Upper lobe of left lung (tissue), 6 donors: Measurements from ENCODE around the gene TBC1D24. TPM values are rescaled to one million over a fixed set of nuclear protein-coding genes. Genes with fewer than 3 reads are reported as not detected.

Source experiments
- ATAC-seq, 2 donors: fragments of 200-7000 bp; cut with Tn5 transposase; one replicate each; pipeline ENCODE4 v1.9.1; 2022; ENCODE audit warnings: mild to moderate bottlenecking in 2 of 2, moderate library complexity in 2 of 2; ENCODE audit not compliant: low FRiP score in 2 of 2
- DNase-seq, 2 donors: peaks; one replicate each; pipeline ENCODE4 v3.0.0-alpha.2; 2019 to 2020
- H3K27ac ChIP-seq, 4 donors: fragments of 200-600 bp; sonication (generic); one replicate each; pipeline ENCODE4 v1.5.1; 2016 to 2019
- H3K27me3 ChIP-seq, 4 donors: fragments of 200-600 bp; sonication (generic); one replicate each; pipeline ENCODE4 v1.5.1; 2017 to 2019
- H3K36me3 ChIP-seq, 4 donors: fragments of 200-600 bp; sonication (generic); one replicate each; pipeline ENCODE4 v1.5.1; 2016 to 2019
- H3K4me1 ChIP-seq, 4 donors: fragments of 200-600 bp; sonication (generic); one replicate each; pipeline ENCODE4 v1.5.1; 2018 to 2019
- H3K4me3 ChIP-seq, 4 donors: fragments of 200-600 bp; sonication (generic); one replicate each; pipeline ENCODE4 v1.5.1; 2017 to 2019; ENCODE audit warnings: mild to moderate bottlenecking in 2 of 4, moderate library complexity in 1 of 4
- H3K9me3 ChIP-seq, 4 donors: fragments of 200-600 bp; sonication (generic); one replicate each; pipeline ENCODE4 v1.5.1; 2018 to 2019
- CTCF ChIP-seq, 6 experiments: fragments of 450-650 bp in 4 of 6; fragments of 200-600 bp in 2 of 6; sonication (generic) in 2 of 6; IDR thresholded peaks; one replicate each; pipeline ENCODE4 v1.5.1; 2016 to 2019; ENCODE audit warnings: antibody characterized with exemption in 6 of 6
- EP300 ChIP-seq, 4 donors: sonication (generic); formaldehyde crosslinking; IDR thresholded peaks; one replicate each; pipeline ENCODE4 v1.5.1; 2017; ENCODE audit warnings: antibody characterized with exemption in 4 of 4, control low read depth in 2 of 4
- POLR2A ChIP-seq, 4 donors: fragments of 450-650 bp; IDR thresholded peaks; one replicate each; pipeline ENCODE4 v1.5.1; 2016 to 2017; ENCODE audit warnings: antibody characterized with exemption in 4 of 4, mild to moderate bottlenecking in 2 of 4
- POLR2AphosphoS5 ChIP-seq, 2 donors: sonication (generic); formaldehyde crosslinking; IDR thresholded peaks; one replicate each; pipeline ENCODE4 v1.5.1; 2017; ENCODE audit warnings: antibody characterized with exemption in 2 of 2
- WGBS, 2 donors: methylation state at CpG; one replicate each; pipeline ENCODE4 v1.1.5; 2017 to 2018; 5-methylcytosine and 5-hydroxymethylcytosine counted together
- total RNA-seq, 6 donors: library from RNA; depleted of rRNA in 4 of 6; stranded (reverse); fragments of >200 nt in 4 of 6; gene quantifications; one replicate each; pipeline versions ENCODE4 v1.1.0 to v1.2.1, GENCODE V29; 2016 to 2021
- donor health status: DM: no; HTN: no; CAD: no; lungs with moderate emphysema.
- donor health status: DM: no; HTN: yes; CAD: no; lungs with severe emphysema.

TBC1D24 gene
- total RNA-seq, 6 donors from 2014 or later: 25.9 to 49.6 (median 37.2) TPM

- Histone ChIP-seq H3K4me1 (peaks cover 48 to 92% (median 62%) of the 10 kb centered on the region in 4 donors), H3K27me3 (peaks cover 4 to 57% (median 31%) of the 10 kb centered on the region in 4 donors), H3K9me3 (no peaks in the 10 kb centered on the region), H3K36me3 (no peaks in the 10 kb centered on the region), H3K27ac (no peak overlapping the region), H3K4me3 (no peak overlapping the region)
- ATAC-seq (no peak), DNase-seq (peak in 1 of 2 donors; percentile 85)
- WGBS, 2 donors: 94 to 98% methylated on average over 7 to 16 of the region's 27 CpGs
- TF ChIP-seq POLR2AphosphoS5 (IDR thresholded peaks at IDR 0.05) (no peak), POLR2A (IDR thresholded peaks at IDR 0.05) (no peak), CTCF (IDR thresholded peaks at IDR 0.05) (no peak), EP300 (IDR thresholded peaks at IDR 0.05) (no peak)
Observed at GRCh38 chr16:2472488-2472864, 2.5 kb upstream of the TBC1D24 start.

GRCh38 chr16:2472885-2473445, 2.0 kb upstream of the TBC1D24 start:
- Histone ChIP-seq H3K27ac (no peak overlapping the region), H3K4me1 (peaks cover 49 to 92% (median 62%) of the 10 kb centered on the region in 4 donors), H3K36me3 (no peaks in the 10 kb centered on the region), H3K4me3 (peak overlapping the region in 1 of 4 donors; percentile 87), H3K27me3 (peaks cover 4 to 52% (median 27%) of the 10 kb centered on the region in 4 donors), H3K9me3 (no peaks in the 10 kb centered on the region)
- 60 to 89% methylated on average over 1 to 14 of the region's 14 CpGs for WGBS, 2 donors
- ATAC-seq (no peak), DNase-seq (no peak)
- TF ChIP-seq EP300 (IDR thresholded peaks at IDR 0.05): no peak
- no peak for TF ChIP-seq POLR2AphosphoS5 (IDR thresholded peaks at IDR 0.05)
- TF ChIP-seq CTCF (IDR thresholded peaks at IDR 0.05): no peak
- TF ChIP-seq POLR2A (IDR thresholded peaks at IDR 0.05): no peak

GRCh38 chr16:2473446-2473926, 1.4 kb upstream of the TBC1D24 start:
- no peak for ATAC-seq
- DNase-seq: peak in 1 of 2 donors; percentile 90
- H3K4me1 ChIP-seq: peaks cover 47 to 92% (median 60%) of the 10 kb centered on the region in 4 donors

GRCh38 chr16:2473999-2474876, 689 bp upstream of the TBC1D24 start:
- H3K27me3 ChIP-seq: peaks cover 4 to 39% (median 22%) of the 10 kb centered on the region in 4 donors
- H3K4me1 ChIP-seq: peaks cover 39 to 85% (median 53%) of the 10 kb centered on the region in 4 donors
- H3K36me3 ChIP-seq: no peaks in the 10 kb centered on the region
- H3K9me3 ChIP-seq: no peaks in the 10 kb centered on the region
- ATAC-seq: peak; percentile 39 to 77
- 0 to 1% methylated on average over 4 to 71 of the region's 100 CpGs for WGBS, 2 donors
- H3K27ac ChIP-seq: peak overlapping the region; percentile 89 to 93 (median 90)
- peak overlapping the region; percentile 54 to 98 (median 84) for H3K4me3 ChIP-seq
- DNase-seq: peak in 1 of 2 donors; percentile 92
- peak; percentile 22 to 66 (median 52) for TF ChIP-seq CTCF (IDR thresholded peaks at IDR 0.05)
- no peak for TF ChIP-seq POLR2A (IDR thresholded peaks at IDR 0.05)

More at GRCh38 chr16:2473446-2473926, 1.4 kb upstream of the TBC1D24 start:
- TF ChIP-seq POLR2AphosphoS5 (IDR thresholded peaks at IDR 0.05): no peak
- TF ChIP-seq CTCF (IDR thresholded peaks at IDR 0.05): no peak
- no peak for TF ChIP-seq EP300 (IDR thresholded peaks at IDR 0.05)
- no peak for TF ChIP-seq POLR2A (IDR thresholded peaks at IDR 0.05)
- Histone ChIP-seq H3K4me3 (peak overlapping the region in 3 of 4 donors; percentile 82 to 98 (median 87)), H3K27ac (peak overlapping the region in 1 of 4 donors; percentile 91), H3K36me3 (no peaks in the 10 kb centered on the region), H3K9me3 (no peaks in the 10 kb centered on the region), H3K27me3 (peaks cover 4 to 47% (median 24%) of the 10 kb centered on the region in 4 donors)
- WGBS, 2 donors: 16 to 17% methylated on average over 7 to 9 of the region's 49 CpGs
